ENCODE results near the gene CUL3. TPM values are rescaled to one million over a fixed set of nuclear protein-coding genes. Genes with fewer than 3 reads are reported as not detected.

The CUL3 gene
- total RNA-seq, 1 donor from 2014 or later: 16.1 TPM

GRCh38 chr2:224598678-224599077, 13.5 kb upstream of the CUL3 start:
- Histone ChIP-seq H3K27me3 (no peaks in the 10 kb centered on the region), H3K9me3 (no peaks in the 10 kb centered on the region), H3K27ac (no peak overlapping the region), H3K4me3 (no peak overlapping the region), H3K36me3 (no peaks in the 10 kb centered on the region), H3K4me1 (no peaks in the 10 kb centered on the region)
- intact Hi-C loops (cut with DNase I): no loop called here
- DNase-seq (ENCODE audit: low spot score in 2 of 2): no peak
- TF ChIP-seq CTCF (IDR thresholded peaks at IDR 0.05): no peak

GRCh38 chr2:224596289-224596688, 11.1 kb upstream of the CUL3 start:
- intact Hi-C loops (cut with DNase I): no loop called here
- no peaks in the 10 kb centered on the region for H3K9me3 ChIP-seq
- DNase-seq (ENCODE audit: low spot score in 2 of 2): no peak
- TF ChIP-seq CTCF (IDR thresholded peaks at IDR 0.05): no peak
- no peak overlapping the region for H3K4me3 ChIP-seq
- no peaks in the 10 kb centered on the region for H3K36me3 ChIP-seq
- no peaks in the 10 kb centered on the region for H3K27me3 ChIP-seq
- no peaks in the 10 kb centered on the region for H3K4me1 ChIP-seq
- H3K27ac ChIP-seq: no peak overlapping the region

- no peak overlapping the region for H3K4me3 ChIP-seq
- intact Hi-C loops (cut with DNase I): no loop called here
Measured at GRCh38 chr2:224595518-224595917, 10.4 kb upstream of the CUL3 start.

GRCh38 chr2:224594840-224595239, 9.7 kb upstream of the CUL3 start:
- Histone ChIP-seq H3K4me1 (no peaks in the 10 kb centered on the region), H3K9me3 (no peaks in the 10 kb centered on the region), H3K36me3 (no peaks in the 10 kb centered on the region), H3K4me3 (no peak overlapping the region), H3K27ac (no peak overlapping the region), H3K27me3 (no peaks in the 10 kb centered on the region)
- DNase-seq (ENCODE audit: low spot score in 2 of 2): no peak
- no peak for TF ChIP-seq CTCF (IDR thresholded peaks at IDR 0.05)
- intact Hi-C loops (cut with DNase I): no loop called here

More at GRCh38 chr2:224595518-224595917, 10.4 kb upstream of the CUL3 start:
- H3K36me3 ChIP-seq: no peaks in the 10 kb centered on the region
- TF ChIP-seq CTCF (IDR thresholded peaks at IDR 0.05): no peak
- no peaks in the 10 kb centered on the region for H3K4me1 ChIP-seq
- no peaks in the 10 kb centered on the region for H3K27me3 ChIP-seq
- no peak overlapping the region for H3K27ac ChIP-seq
- DNase-seq (ENCODE audit: low spot score in 2 of 2): no peak
- no peaks in the 10 kb centered on the region for H3K9me3 ChIP-seq

GRCh38 chr2:224591220-224591619, 6.1 kb upstream of the CUL3 start:
- no peaks in the 10 kb centered on the region for H3K9me3 ChIP-seq
- H3K36me3 ChIP-seq: no peaks in the 10 kb centered on the region
- intact Hi-C loops (cut with DNase I): no loop called here
- TF ChIP-seq CTCF (IDR thresholded peaks at IDR 0.05): no peak
- H3K27ac ChIP-seq: no peak overlapping the region
- no peaks in the 10 kb centered on the region for H3K27me3 ChIP-seq
- no peak overlapping the region for H3K4me3 ChIP-seq
- no peak for DNase-seq (ENCODE audit: low spot score in 2 of 2)
- H3K4me1 ChIP-seq: no peaks in the 10 kb centered on the region

- Histone ChIP-seq H3K27ac (peak overlapping the region; percentile 37 to 43), H3K9me3 (no peaks in the 10 kb centered on the region), H3K27me3 (no peaks in the 10 kb centered on the region), H3K36me3 (no peaks in the 10 kb centered on the region), H3K4me1 (peaks cover 0 to 12% of the 10 kb centered on the region in 2 donors), H3K4me3 (peak overlapping the region; percentile 69 to 90)
- TF ChIP-seq CTCF (IDR thresholded peaks at IDR 0.05): no peak
- DNase-seq (ENCODE audit: low spot score in 2 of 2): no peak
- intact Hi-C loops (cut with DNase I): loop anchor here (5.0 to 10.0 kb wide), 3 partner anchors 71 to 629 kb away; partner anchors contain the start of gene MRPL44
Measured at GRCh38 chr2:224586127-224586695, 1.0 kb upstream of the CUL3 start.

All from ascending aorta (tissue), 2 donors.